GM12878 (cell line): ENCODE data around the gene MDC1. TPM values are rescaled to one million over a fixed set of nuclear protein-coding genes. Genes with fewer than 3 reads are reported as not detected.

Experiments used
- ATF3 ChIP-seq: IDR thresholded peaks from 2 replicates; pipeline ENCODE4 v1.6.1; 2011; ENCODE audit warnings: low read depth, mild to moderate bottlenecking, low read length, moderate library complexity, borderline replicate concordance; ENCODE audit errors: extremely low read depth
- CUX1 ChIP-seq: IDR thresholded peaks from 2 replicates; pipeline ENCODE4 v1.6.1; 2012; ENCODE audit warnings: improper control_type of control experiment, low read depth, low read length; ENCODE audit not compliant: insufficient replicate concordance
- ELK1 ChIP-seq: IDR thresholded peaks from 2 replicates; pipeline ENCODE4 v1.6.1; 2012; ENCODE audit warnings: low read depth, low read length, improper control_type of control experiment
- IKZF2 ChIP-seq, 2 experiments: fragments of 450-650 bp; IDR thresholded peaks; 2 replicates each; pipeline ENCODE4 v1.6.1; 2017; ENCODE audit warnings: mild to moderate bottlenecking in 2 of 2, moderate library complexity in 2 of 2
- MLLT1 ChIP-seq: fragments of 450-650 bp; IDR thresholded peaks from 2 replicates; pipeline ENCODE4 v1.6.1; 2016; ENCODE audit warnings: mild to moderate bottlenecking
- NFYA ChIP-seq: IDR thresholded peaks from 2 replicates; pipeline ENCODE4 v1.6.1; 2011; ENCODE audit warnings: low read depth, mild to moderate bottlenecking, low read length, improper control_type of control experiment, borderline replicate concordance
- POLR2A ChIP-seq: IDR thresholded peaks from 2 replicates; pipeline ENCODE4 v1.6.1; 2011; ENCODE audit warnings: low read depth, mild to moderate bottlenecking, low read length
- POU2F2 ChIP-seq: IDR thresholded peaks from 3 replicates; pipeline ENCODE4 v1.6.1; 2011; ENCODE audit warnings: low read depth, mild to moderate bottlenecking, low read length, borderline replicate concordance
- RB1 ChIP-seq: fragments of 450-650 bp; formaldehyde crosslinking; IDR thresholded peaks from 2 replicates; pipeline ENCODE4 v1.6.1; 2017; ENCODE audit warnings: mild to moderate bottlenecking, borderline replicate concordance
- SKIL ChIP-seq: fragments of 450-650 bp; IDR thresholded peaks from 2 replicates; pipeline ENCODE4 v1.6.1; 2017; ENCODE audit warnings: mild to moderate bottlenecking, low read depth, inconsistent platforms; ENCODE audit not compliant: poor library complexity, severe bottlenecking
- SMC3 ChIP-seq: IDR thresholded peaks from 2 replicates; pipeline ENCODE4 v1.6.1; 2011; ENCODE audit warnings: low read length, improper control_type of control experiment, borderline replicate concordance
- SP1 ChIP-seq: IDR thresholded peaks from one replicate; pipeline ENCODE4 v1.6.1; 2011; ENCODE audit warnings: low read depth, low read length
- TCF7 ChIP-seq: IDR thresholded peaks from 2 replicates; pipeline ENCODE4 v1.6.1; 2014; ENCODE audit warnings: antibody characterized with exemption, borderline replicate concordance
- ZBED1 ChIP-seq: IDR thresholded peaks from 2 replicates; pipeline ENCODE4 v1.6.1; 2016; ENCODE audit warnings: borderline replicate concordance
- polyA plus RNA-seq, 11 experiments: library from polyadenylated mRNA; depleted of rRNA in 4 of 11; unstranded in 6 of 11; stranded (reverse) in 5 of 11; fragments of >200 nt; fragmentation: Nextera tagmentation in 4 of 11; fragmentation: Illumina TruSeq in 1 of 11; extraction: Ambion mirVana in 4 of 11; extraction: Trizol in 1 of 11; gene quantifications; 1 replicate in 1 of 11; 2 replicates in 10 of 11; pipeline versions ENCODE4 v1.2.1 to v1.2.3, GENCODE V29; 2011 to 2016; ENCODE audit warnings: inconsistent platforms in 2 of 11, missing spikeins in 2 of 11, low read depth in 1 of 11
- total RNA-seq, 4 experiments: library from RNA; depleted of rRNA in 3 of 4; stranded (reverse); fragments of >200 nt in 3 of 4; fragmentation: Illumina TruSeq in 1 of 4; extraction: Trizol in 1 of 4; gene quantifications; 2 replicates each; pipeline versions ENCODE4 v1.2.1 to v1.2.3, GENCODE V29; 2013 to 2021

Gene MDC1
- total and polyA plus RNA-seq, 10 of the 15 experiments (the other 5 are each of a cell fraction or from before 2014, with no cell fraction given) = 5.1 to 62.5 (median 22.4) TPM

GRCh38 chr6:30748851-30749540 is 31.9 kb upstream of the MDC1 start (continued):
- TF ChIP-seq ELK1 (no peak), SMC3 (no peak), TCF7 (no peak), NFYA (no peak), IKZF2 (IDR thresholded peaks at IDR 0.05) (no peak), SKIL (no peak), ZBED1 (no peak), POU2F2 (no peak), SP1 (no peak), MLLT1 (no peak), CUX1 (no peak), ATF3 (no peak), RB1 (no peak), POLR2A (no peak)
- TF ChIP-seq, all 136 proteins: peak for 0
